GM20431 (cell line): ENCODE data around the gene KIF4B.

Experiments used
- in situ Hi-C: fragments of 300-500 bp; cut with MseI, MboI; formaldehyde crosslinking; loops from one replicate; pipeline ENCODE4 v1.15.0; 2020; ENCODE audit warnings: low sequenced_read_pairs; ENCODE audit not compliant: unreplicated experiment

KIF4B gene

DNA sequence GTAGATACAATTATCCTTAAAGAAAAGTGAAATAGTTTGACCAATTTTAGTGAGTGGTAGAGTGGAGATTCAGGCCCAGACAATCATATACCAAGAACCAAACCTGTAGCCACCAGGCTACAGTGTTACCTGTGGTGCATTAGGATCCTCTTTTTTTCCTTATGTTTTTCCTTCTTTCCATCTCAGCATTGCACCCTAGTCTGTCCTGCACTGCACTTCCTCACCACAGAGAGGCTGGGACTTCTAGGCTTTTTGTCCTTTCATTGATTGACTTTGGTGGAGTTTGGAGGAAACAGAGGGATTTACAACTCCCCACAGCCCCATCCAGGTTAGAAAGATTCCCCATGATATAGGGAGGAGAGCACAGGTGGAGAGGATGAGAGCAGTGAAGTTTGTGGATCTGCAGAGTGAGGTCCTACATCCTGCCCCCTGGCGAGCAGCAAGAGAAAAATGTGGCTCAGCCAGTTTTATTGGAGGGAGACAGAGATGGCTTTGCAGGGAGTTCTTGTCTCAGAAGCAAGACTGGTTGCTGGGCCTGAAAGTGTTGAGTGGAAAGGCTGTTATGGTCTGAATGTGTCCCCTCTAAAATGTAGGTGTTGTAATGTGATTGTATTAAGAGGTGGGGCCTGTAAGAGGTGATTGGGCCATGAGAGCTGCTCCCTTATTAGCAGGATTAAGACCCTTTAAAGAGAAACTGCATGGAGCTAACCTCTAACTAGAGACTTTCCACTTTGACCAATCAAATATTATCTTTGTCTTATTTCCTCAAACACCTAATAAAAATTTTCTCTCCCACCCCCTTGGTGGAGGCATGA lies 36.2 kb downstream of the KIF4B start:
- in situ Hi-C loops: no loop called here

DNA sequence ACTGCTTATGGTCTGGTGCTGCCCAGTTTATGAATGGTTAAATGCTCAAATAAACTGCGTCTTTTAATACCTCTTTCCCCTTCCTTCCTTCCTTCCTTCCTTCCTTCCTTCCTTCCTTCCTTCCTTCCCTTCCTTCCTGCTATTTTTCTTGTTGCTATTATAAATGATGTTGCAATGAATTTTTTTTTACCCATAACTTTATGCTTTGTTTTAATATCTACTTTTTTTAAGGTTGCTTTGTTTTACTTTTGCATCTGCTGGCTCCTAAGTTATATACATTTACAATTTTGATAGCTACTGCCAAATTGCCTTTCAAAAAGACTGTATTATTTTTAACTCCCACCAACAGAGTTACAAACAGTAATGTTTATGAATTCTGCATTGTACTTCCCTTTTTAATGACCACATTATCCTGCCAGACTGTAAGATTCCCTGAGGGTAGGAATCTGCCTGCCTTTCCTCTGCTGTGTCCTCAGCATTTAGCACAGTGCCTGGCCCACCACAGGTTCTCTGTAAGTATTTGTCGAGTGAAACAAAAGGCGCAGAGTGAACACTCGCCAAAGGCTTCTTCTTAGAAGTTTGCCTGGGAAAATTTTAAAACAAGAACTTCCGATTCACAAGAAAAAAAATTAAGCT lies 36.9 kb downstream of the KIF4B start:
- in situ Hi-C loops: no loop called here

DNA sequence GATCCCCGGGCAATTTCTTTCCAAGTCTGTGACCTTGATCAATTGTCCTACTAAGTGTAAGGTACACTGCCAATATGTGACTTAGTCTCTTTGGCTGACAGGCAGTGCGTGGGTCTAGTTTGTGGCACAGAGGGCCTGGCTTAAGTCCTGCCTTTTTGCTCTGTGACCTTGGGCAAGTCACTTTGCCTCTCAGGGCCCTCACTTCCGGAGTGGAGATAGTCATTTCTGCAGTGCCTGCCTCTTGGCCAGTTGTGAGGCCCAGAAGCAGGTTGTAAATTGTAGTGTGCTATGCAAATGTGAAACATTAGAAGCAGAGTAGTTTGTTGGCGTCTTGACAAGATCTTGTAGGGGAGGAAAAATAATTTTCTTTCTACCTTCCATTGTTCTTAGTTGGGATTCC lies 39.0 kb downstream of the KIF4B start:
- in situ Hi-C loops: no loop called here

DNA sequence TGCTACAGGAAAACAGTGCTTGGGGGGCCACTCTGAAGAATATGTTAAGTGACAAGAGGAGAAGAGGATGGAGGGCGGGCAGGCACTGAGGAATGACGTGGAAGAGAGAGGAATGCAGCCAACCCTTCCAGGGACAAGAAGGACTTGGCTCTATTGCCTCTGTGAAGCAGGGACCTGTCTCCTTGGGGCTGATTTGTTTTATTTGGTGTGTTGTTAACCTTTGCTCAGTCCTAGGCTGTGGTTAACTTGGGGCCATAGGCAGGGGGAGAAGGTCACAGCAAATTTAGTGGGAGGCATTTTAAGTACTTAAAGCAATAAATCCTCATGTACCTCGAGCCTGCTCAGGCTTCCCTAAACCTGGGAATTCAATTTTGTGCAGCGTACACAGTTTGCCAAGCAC lies 39.9 kb downstream of the KIF4B start:
- in situ Hi-C loops: no loop called here

DNA sequence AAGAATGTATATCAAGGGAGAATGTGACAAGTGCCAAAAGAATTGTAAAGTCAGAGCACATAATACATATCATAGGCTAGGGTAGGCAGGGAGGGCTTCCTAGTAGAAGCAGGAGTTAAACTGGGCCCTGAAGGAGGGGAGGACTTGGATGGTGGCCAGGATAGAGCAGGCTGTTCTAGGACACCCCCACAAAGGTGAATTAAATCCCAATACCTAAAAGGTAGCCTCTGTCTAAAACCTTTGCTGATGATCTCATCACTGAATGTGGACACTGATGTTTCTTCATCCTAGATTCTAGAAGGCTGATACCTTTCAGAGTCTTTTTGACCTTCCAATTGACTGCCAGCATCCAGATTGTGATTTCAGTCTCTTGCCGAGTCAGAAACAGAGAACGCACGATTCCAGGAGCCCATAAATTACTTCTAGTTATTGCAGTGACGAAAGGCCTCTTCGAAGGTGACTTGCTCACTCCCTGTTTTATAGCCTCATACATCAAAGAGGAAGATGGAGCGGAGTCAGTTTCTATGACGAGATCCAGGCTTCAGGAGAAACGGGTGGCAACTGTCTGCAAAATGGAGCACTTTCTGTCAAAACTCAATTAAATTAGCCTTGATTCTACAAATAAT lies 43.2 kb downstream of the KIF4B start:
- in situ Hi-C loops: no loop called here

DNA sequence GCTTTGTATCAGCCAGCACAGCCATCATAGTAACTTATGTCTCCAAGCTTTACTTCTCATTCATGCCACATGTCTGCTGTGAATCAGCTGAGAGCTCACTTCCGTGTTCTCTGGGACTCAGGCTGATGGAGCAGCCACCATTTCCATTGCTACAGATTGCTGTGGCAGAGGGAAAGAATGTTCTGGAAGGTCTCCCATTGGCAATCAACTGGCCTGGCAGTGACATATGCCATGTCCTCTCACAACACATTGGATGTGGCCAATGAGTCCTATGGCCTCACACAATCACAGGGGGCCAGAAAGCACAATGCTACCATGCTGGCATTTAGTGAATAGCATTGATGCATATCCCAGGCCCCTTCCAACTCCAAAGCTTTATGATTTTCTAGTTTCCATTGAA lies 44.1 kb downstream of the KIF4B start:
- in situ Hi-C loops: no loop called here

DNA sequence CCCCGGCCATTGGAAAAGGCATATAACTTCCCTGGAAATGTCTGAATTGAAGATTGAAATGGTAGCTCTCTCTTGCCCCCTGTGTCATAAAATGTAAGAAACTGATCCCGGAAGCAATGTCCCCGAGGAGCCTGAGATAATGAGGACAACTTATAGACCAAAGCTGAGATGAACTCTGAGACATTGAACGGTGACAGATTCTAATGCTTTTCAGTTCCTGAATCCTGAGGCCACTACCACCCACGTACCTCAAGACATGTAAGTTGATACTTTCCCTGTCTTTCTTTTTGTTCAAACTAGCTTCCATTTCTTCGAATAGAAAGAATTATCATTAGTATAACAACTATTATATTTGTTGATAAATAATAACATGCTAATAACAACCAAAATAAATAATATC lies 51.0 kb downstream of the KIF4B start:
- in situ Hi-C loops: no loop called here

DNA sequence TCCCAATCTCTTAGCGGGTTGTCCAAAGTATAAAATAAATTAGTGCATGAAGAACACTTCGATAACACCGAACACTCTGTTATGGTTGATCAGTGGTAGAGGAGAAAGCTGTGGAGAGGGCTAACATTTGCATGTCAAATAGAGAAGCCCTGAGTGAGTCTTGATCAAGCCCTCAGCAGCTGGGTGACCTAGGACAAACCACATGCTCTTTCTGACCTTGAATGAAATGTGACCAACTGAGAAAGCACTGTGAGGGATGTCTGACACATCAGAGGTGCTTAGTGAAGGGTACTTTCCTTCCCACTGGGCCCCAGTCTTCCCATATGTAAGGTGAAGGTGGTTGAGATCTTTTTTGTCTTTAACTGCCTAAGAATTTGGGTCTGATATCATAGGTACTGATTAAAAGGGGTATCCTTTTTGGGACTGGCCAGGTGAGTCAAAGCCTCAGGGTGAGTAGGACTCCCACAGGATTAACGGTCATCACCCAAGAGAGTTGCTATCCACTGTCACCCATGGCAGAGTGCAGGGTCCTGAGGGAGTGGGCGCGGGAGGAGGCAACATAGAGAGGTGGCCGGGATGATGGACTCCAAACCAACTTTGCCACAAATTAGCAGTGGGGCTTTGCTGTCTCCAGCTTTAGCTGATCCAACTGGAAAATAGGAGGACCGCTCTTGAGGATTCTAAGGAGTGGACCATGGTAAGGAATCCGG lies 53.5 kb downstream of the KIF4B start:
- in situ Hi-C loops: no loop called here
